Measurements from ENCODE around the gene EPC2. TPM values are rescaled to one million over a fixed set of nuclear protein-coding genes. Genes with fewer than 3 reads are reported as not detected.

Gene EPC2
- total RNA-seq, 1 experiment from 2014 or later: 20.3 TPM

- peak overlapping the region; percentile 67 for H3K27ac Mint-ChIP-seq
- H3K27me3 Mint-ChIP-seq (ENCODE audit: low read depth): no peaks in the 10 kb centered on the region
- H3K9me3 Mint-ChIP-seq: no peaks in the 10 kb centered on the region
- no peak overlapping the region for H3K4me3 Mint-ChIP-seq
- POLR2A ChIA-PET: no interaction called here
- H3K36me3 Mint-ChIP-seq: no peaks in the 10 kb centered on the region
- CTCF ChIA-PET: no interaction called here
- peaks cover 67% of the 10 kb centered on the region for H3K4me1 Mint-ChIP-seq
- TF ChIP-seq CREM (CRISPR knock-in tag; IDR thresholded peaks at IDR 0.05) (no peak), ETV6 (CRISPR knock-in tag; IDR thresholded peaks at IDR 0.05) (no peak), NFATC4 (CRISPR knock-in tag; IDR thresholded peaks at IDR 0.05) (no peak), MLX (CRISPR knock-in tag; IDR thresholded peaks at IDR 0.05) (no peak), PRDM15 (CRISPR knock-in tag; IDR thresholded peaks at IDR 0.05) (no peak), ELF4 (CRISPR knock-in tag; IDR thresholded peaks at IDR 0.05; ENCODE audit: low read depth) (no peak), ZNF281 (CRISPR knock-in tag; IDR thresholded peaks at IDR 0.05) (no peak), IRF2 (CRISPR knock-in tag; IDR thresholded peaks at IDR 0.05; ENCODE audit: borderline replicate concordance, low read depth) (no peak), ZBTB21 (CRISPR knock-in tag; IDR thresholded peaks at IDR 0.05; ENCODE audit: borderline replicate concordance) (no peak), E2F1 (CRISPR knock-in tag; IDR thresholded peaks at IDR 0.05) (no peak), ZNF423 (CRISPR knock-in tag; IDR thresholded peaks at IDR 0.05) (no peak)
- no peak for DNase-seq (ENCODE audit: low spot score)
- ATAC-seq: peak; percentile 50
Observed at GRCh38 chr2:148653437-148653836, 8.9 kb downstream of the EPC2 start.

- Mint-ChIP-seq H3K4me3 (no peak overlapping the region), H3K4me1 (peaks cover 69% of the 10 kb centered on the region), H3K9me3 (no peaks in the 10 kb centered on the region)
- no peak for TF ChIP-seq ZNF317 (CRISPR knock-in tag; IDR thresholded peaks at IDR 0.05; ENCODE audit: borderline replicate concordance, low read depth)
- no peak for TF ChIP-seq ELF4 (CRISPR knock-in tag; IDR thresholded peaks at IDR 0.05; ENCODE audit: low read depth)
- TF ChIP-seq CBFB (CRISPR knock-in tag; IDR thresholded peaks at IDR 0.05; ENCODE audit: low read depth): no peak
- no peak for TF ChIP-seq ZNF512 (CRISPR knock-in tag; IDR thresholded peaks at IDR 0.05; ENCODE audit: borderline replicate concordance)
- no peak for TF ChIP-seq SMAD4 (CRISPR knock-in tag; IDR thresholded peaks at IDR 0.05)
- TF ChIP-seq ZNF416 (CRISPR knock-in tag; IDR thresholded peaks at IDR 0.05): no peak
- TF ChIP-seq PRDM15 (CRISPR knock-in tag; IDR thresholded peaks at IDR 0.05): no peak
- TF ChIP-seq ZSCAN18 (CRISPR knock-in tag; IDR thresholded peaks at IDR 0.05): no peak
- TF ChIP-seq E2F5 (CRISPR knock-in tag; IDR thresholded peaks at IDR 0.05): no peak
- no peak for TF ChIP-seq EMX1 (CRISPR knock-in tag; IDR thresholded peaks at IDR 0.05)
Observed at GRCh38 chr2:148654435-148654834, 9.9 kb downstream of the EPC2 start.

More at GRCh38 chr2:148654435-148654834, 9.9 kb downstream of the EPC2 start:
- H3K36me3 Mint-ChIP-seq: no peaks in the 10 kb centered on the region
- ATAC-seq (no peak), DNase-seq (ENCODE audit: low spot score) (no peak)
- ChIA-PET CTCF (no interaction called here), POLR2A (no interaction called here)
- no peaks in the 10 kb centered on the region for H3K27me3 Mint-ChIP-seq (ENCODE audit: low read depth)
- H3K27ac Mint-ChIP-seq: no peak overlapping the region; the same call in 1 of the 2 replicates

All from WTC11 (cell line).